CD14-positive monocyte (primary cell): ENCODE measurements around the gene SIPA1L3. TPM values are rescaled to one million over a fixed set of nuclear protein-coding genes. Genes with fewer than 3 reads are reported as not detected.

Experiments
- DNase-seq, 3 donors: peaks; one replicate each; pipeline ENCODE4 v3.0.0-alpha.2; 2011 to 2022
- H2AFZ ChIP-seq: 2 replicates; pipeline ENCODE4 v1.6.0; 2012; ENCODE audit warnings: mild to moderate bottlenecking, low read depth, low read length, inconsistent platforms; ENCODE audit not compliant: insufficient read depth, poor library complexity, severe bottlenecking
- H3K27ac ChIP-seq, 2 donors: 1 replicate in 1 of 2; 2 replicates in 1 of 2; pipeline ENCODE4 v1.5.1; 2012 to 2013; ENCODE audit warnings: low read length in 2 of 2, control low read depth in 1 of 2, inconsistent platforms in 1 of 2, low read depth in 1 of 2, mild to moderate bottlenecking in 1 of 2
- H3K27me3 ChIP-seq, 2 donors: one replicate each; pipeline versions ENCODE4 v1.6.0 to v1.6.1; 2011 to 2013; ENCODE audit warnings: low read length in 2 of 2; ENCODE audit not compliant: control insufficient read depth in 2 of 2, insufficient read depth in 2 of 2
- H3K36me3 ChIP-seq, 2 donors: replicated peaks in 1 of 2; 1 replicate in 1 of 2; 2 replicates in 1 of 2; pipeline versions ENCODE4 v1.5.1 to v1.6.1; 2012 to 2013; ENCODE audit warnings: low read length in 2 of 2, control low read depth in 1 of 2, inconsistent platforms in 1 of 2, mild to moderate bottlenecking in 1 of 2; ENCODE audit not compliant: insufficient read depth in 2 of 2, control insufficient read depth in 1 of 2
- H3K4me1 ChIP-seq, 2 donors: 1 replicate in 1 of 2; 2 replicates in 1 of 2; pipeline versions ENCODE4 v1.5.1 to v1.6.1; 2012 to 2013; ENCODE audit warnings: low read length in 2 of 2, control low read depth in 1 of 2, inconsistent platforms in 1 of 2, mild to moderate bottlenecking in 1 of 2, moderate library complexity in 1 of 2; ENCODE audit not compliant: insufficient read depth in 2 of 2, control insufficient read depth in 1 of 2
- H3K4me2 ChIP-seq: replicated peaks from 2 replicates; pipeline ENCODE3; 2012; ENCODE audit warnings: low read length, moderate library complexity, mild to moderate bottlenecking; ENCODE audit not compliant: poor library complexity, severe bottlenecking; ENCODE audit errors: extremely low read depth
- H3K4me3 ChIP-seq, 3 experiments: fragments of 200-600 bp in 1 of 3; sonication (generic) in 1 of 3; replicated peaks in 1 of 3; 1 replicate in 2 of 3; 2 replicates in 1 of 3; pipeline ENCODE4 v1.5.1; 2011 to 2013; ENCODE audit warnings: low read length in 3 of 3, mild to moderate bottlenecking in 3 of 3, control low read depth in 2 of 3, low read depth in 2 of 3, inconsistent platforms in 1 of 3, moderate library complexity in 1 of 3
- H3K79me2 ChIP-seq: 2 replicates; pipeline ENCODE4 v1.6.0; 2012; ENCODE audit warnings: mild to moderate bottlenecking, control low read depth, inconsistent platforms, low read length, moderate library complexity; ENCODE audit not compliant: insufficient read depth
- H3K9ac ChIP-seq: 2 replicates; pipeline ENCODE4 v1.6.0; 2017; ENCODE audit warnings: low read length, mild to moderate bottlenecking; ENCODE audit not compliant: insufficient read depth, poor library complexity, severe bottlenecking
- H3K9me3 ChIP-seq, 2 donors: replicated peaks in 1 of 2; 1 replicate in 1 of 2; 2 replicates in 1 of 2; pipeline versions ENCODE4 v1.5.1 to v1.6.1; 2012 to 2013; ENCODE audit warnings: low read length in 2 of 2, control low read depth in 1 of 2; ENCODE audit not compliant: control insufficient read depth in 1 of 2, insufficient read depth in 1 of 2
- H4K20me1 ChIP-seq: 2 replicates; pipeline ENCODE4 v1.6.0; 2012; ENCODE audit warnings: mild to moderate bottlenecking, low read length, control low read depth, moderate library complexity; ENCODE audit not compliant: insufficient read depth
- H3K27ac Mint-ChIP-seq, 7 donors: one replicate each; pipeline ENCODE4 v1.8.0; 2020; ENCODE audit warnings: mild to moderate bottlenecking in 7 of 7, mixed read lengths in 7 of 7, moderate library complexity in 6 of 7, inconsistent platforms in 2 of 7
- H3K27me3 Mint-ChIP-seq, 3 donors: one replicate each; pipeline ENCODE4 v1.8.0; 2021 to 2022; ENCODE audit warnings: low read depth in 3 of 3, mild to moderate bottlenecking in 3 of 3, mixed read lengths in 3 of 3, moderate library complexity in 3 of 3, inconsistent platforms in 1 of 3
- H3K36me3 Mint-ChIP-seq, 2 donors: one replicate each; pipeline ENCODE4 v1.8.0; 2020; ENCODE audit warnings: mixed read lengths in 2 of 2, inconsistent platforms in 1 of 2, mild to moderate bottlenecking in 1 of 2
- H3K4me1 Mint-ChIP-seq: one replicate; pipeline ENCODE4 v1.8.0; 2020; ENCODE audit warnings: mild to moderate bottlenecking, mixed read lengths
- H3K4me3 Mint-ChIP-seq, 2 donors: one replicate each; pipeline ENCODE4 v1.8.0; 2020; ENCODE audit warnings: mild to moderate bottlenecking in 2 of 2, mixed read lengths in 2 of 2, moderate library complexity in 1 of 2
- H3K9me3 Mint-ChIP-seq, 7 donors: one replicate each; pipeline ENCODE4 v1.8.0; 2020 to 2022; ENCODE audit warnings: mixed read lengths in 7 of 7, mild to moderate bottlenecking in 6 of 7, moderate library complexity in 6 of 7, inconsistent platforms in 2 of 7
- WGBS: methylation state at CpG from one replicate; pipeline ENCODE4 v1.1.5; 2013; ENCODE audit warnings: missing lambda C conversion rate; ENCODE audit not compliant: insufficient coverage; 5-methylcytosine and 5-hydroxymethylcytosine counted together
- intact Hi-C, 2 donors: fragments of 100-400 bp; cut with micrococcal nuclease; formaldehyde crosslinking; loops; one replicate each; pipeline versions ENCODE4 v1.15.0 to v1.15.1; 2023
- polyA plus RNA-seq, 3 donors: library from polyadenylated mRNA; depleted of rRNA in 1 of 3; unstranded in 2 of 3; stranded (reverse) in 1 of 3; fragments of 300-500 nt in 2 of 3; fragments of >200 nt in 1 of 3; fragmentation: Illumina TruSeq in 2 of 3; gene quantifications; 1 replicate in 2 of 3; 2 replicates in 1 of 3; pipeline ENCODE4 v1.2.3, GENCODE V29; 2012 to 2021
- TF ChIP-seq, protein P1 (sequence below): fragments of 200-600 bp; IDR thresholded peaks from one replicate; pipeline ENCODE4 v1.8.0; 2022; ENCODE audit warnings: antibody characterized with exemption, mild to moderate bottlenecking

SIPA1L3 gene
- polyA plus RNA-seq, 3 donors = 0.55 to 4.5 (median 0.99) TPM

DNA sequence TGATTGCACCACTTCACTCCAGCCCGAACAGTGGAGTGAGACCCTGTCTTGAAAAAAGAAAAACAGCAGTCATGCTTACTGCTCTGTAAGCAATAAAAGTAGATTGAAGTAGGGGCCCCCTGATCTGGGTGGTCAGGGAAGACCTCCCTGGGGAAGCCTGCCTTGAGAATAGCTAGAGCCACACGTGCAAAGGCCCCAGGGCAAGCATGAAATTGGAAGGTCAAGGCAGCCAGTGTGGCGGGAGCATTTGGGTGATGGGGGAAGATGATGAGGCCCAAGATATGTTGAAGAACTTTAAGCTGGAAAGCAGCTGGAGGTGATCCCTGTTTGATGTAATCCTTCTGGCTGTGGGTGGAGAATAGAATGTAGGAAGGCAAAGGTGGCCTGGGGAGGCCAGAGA is 104.4 kb downstream of the SIPA1L3 start:
- Histone ChIP-seq H3K4me3 (no peak overlapping the region), H3K27me3 (no peaks in the 10 kb centered on the region), H3K79me2 (no peaks in the 10 kb centered on the region), H2AFZ (no peak overlapping the region), H4K20me1 (peaks cover 10% of the 10 kb centered on the region), H3K4me2 (no peak overlapping the region), H3K27ac (no peak overlapping the region), H3K36me3 (no peaks in the 10 kb centered on the region), H3K9ac (no peak overlapping the region), H3K4me1 (no peaks in the 10 kb centered on the region), H3K9me3 (no peaks in the 10 kb centered on the region)
- intact Hi-C loops = no loop called here
- TF ChIP-seq, protein P1, sequence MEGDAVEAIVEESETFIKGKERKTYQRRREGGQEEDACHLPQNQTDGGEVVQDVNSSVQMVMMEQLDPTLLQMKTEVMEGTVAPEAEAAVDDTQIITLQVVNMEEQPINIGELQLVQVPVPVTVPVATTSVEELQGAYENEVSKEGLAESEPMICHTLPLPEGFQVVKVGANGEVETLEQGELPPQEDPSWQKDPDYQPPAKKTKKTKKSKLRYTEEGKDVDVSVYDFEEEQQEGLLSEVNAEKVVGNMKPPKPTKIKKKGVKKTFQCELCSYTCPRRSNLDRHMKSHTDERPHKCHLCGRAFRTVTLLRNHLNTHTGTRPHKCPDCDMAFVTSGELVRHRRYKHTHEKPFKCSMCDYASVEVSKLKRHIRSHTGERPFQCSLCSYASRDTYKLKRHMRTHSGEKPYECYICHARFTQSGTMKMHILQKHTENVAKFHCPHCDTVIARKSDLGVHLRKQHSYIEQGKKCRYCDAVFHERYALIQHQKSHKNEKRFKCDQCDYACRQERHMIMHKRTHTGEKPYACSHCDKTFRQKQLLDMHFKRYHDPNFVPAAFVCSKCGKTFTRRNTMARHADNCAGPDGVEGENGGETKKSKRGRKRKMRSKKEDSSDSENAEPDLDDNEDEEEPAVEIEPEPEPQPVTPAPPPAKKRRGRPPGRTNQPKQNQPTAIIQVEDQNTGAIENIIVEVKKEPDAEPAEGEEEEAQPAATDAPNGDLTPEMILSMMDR = no peak
- Mint-ChIP-seq H3K4me3 (no peak overlapping the region), H3K27me3 (peaks cover 0 to 4% (median 3%) of the 10 kb centered on the region in 3 donors), H3K27ac (peak overlapping the region in 1 of 7 donors; percentile 15), H3K4me1 (peaks cover 5% of the 10 kb centered on the region), H3K9me3 (no peaks in the 10 kb centered on the region), H3K36me3 (peaks cover 4 to 11% of the 10 kb centered on the region in 2 donors)
- DNase-seq = no peak
- WGBS = 100% methylated on average over 3 of the region's 3 CpGs

DNA sequence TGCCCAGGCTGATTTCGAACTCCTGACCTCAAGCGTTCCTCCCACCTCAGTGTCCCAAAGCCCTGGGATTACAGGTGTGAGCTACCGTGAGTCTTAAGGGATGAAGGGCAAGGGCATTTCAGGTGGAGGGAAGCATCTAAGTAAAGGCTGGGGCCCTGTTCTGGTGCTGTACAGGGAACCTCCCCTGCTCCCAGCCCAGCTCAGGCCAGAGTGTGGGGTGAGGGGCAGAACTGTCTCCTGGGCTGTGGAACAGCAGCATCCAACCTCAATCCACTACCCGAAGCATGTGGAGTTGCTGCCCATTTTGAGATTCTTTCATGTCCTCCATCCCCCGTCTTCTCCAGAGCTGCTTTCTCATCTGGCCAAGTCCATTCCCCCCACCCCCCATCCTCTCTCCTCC is 105.3 kb downstream of the SIPA1L3 start:
- Histone ChIP-seq H3K4me3 (no peak overlapping the region), H3K27ac (no peak overlapping the region), H4K20me1 (peaks cover 10% of the 10 kb centered on the region), H3K79me2 (no peaks in the 10 kb centered on the region), H3K4me1 (no peaks in the 10 kb centered on the region), H3K9ac (peak overlapping the region; percentile 8), H3K36me3 (no peaks in the 10 kb centered on the region), H3K27me3 (no peaks in the 10 kb centered on the region), H3K9me3 (no peaks in the 10 kb centered on the region), H3K4me2 (no peak overlapping the region), H2AFZ (no peak overlapping the region)
- WGBS = 50% methylated on average over 2 of the region's 5 CpGs
- Mint-ChIP-seq H3K36me3 (peaks cover 4 to 11% of the 10 kb centered on the region in 2 donors), H3K9me3 (no peaks in the 10 kb centered on the region), H3K4me1 (no peaks in the 10 kb centered on the region), H3K27me3 (no peaks in the 10 kb centered on the region), H3K4me3 (no peak overlapping the region), H3K27ac (peak overlapping the region in 2 of 7 donors; percentile 15 to 25)
- TF ChIP-seq, protein P1 = no peak
- DNase-seq = no peak
- intact Hi-C loops = no loop called here
